ENCODE results near the gene SEMA3F.

The SEMA3F gene

GRCh38 chr3:50207359-50208042, 52.4 kb downstream of the SEMA3F start:
- Histone ChIP-seq H3K4me3 (ENCODE audit: low read length) (no peak overlapping the region), H3K27ac (ENCODE audit: low read depth, low read length) (no peak overlapping the region), H3F3A (ENCODE audit: control insufficient read depth, insufficient read depth) (no peaks in the 10 kb centered on the region), H3K4me1 (ENCODE audit: control insufficient read depth, low read length) (0 out of 2 replicates have a peak, but pooled peaks cover 3% of the 10 kb centered on the region), H3K79me2 (ENCODE audit: control insufficient read depth, low read length) (no peaks in the 10 kb centered on the region), H3K4me2 (ENCODE audit: low read length) (no peak overlapping the region), H3K27me3 (ENCODE audit: control insufficient read depth, low read length) (peaks cover 55% of the 10 kb centered on the region), H3K9me3 (ENCODE audit: control insufficient read depth, insufficient read depth, low read length) (no peaks in the 10 kb centered on the region), H4K20me1 (ENCODE audit: control insufficient read depth, insufficient read depth, low read depth, low read length) (0 out of 2 replicates have a peak, but pooled peaks cover 3% of the 10 kb centered on the region), H3K9me2 (replicated peaks; ENCODE audit: control insufficient read depth, low read length) (no peaks in the 10 kb centered on the region), H3K36me3 (ENCODE audit: control insufficient read depth, low read length) (no peaks in the 10 kb centered on the region)
- TF ChIP-seq CTCF (IDR thresholded peaks at IDR 0.05; ENCODE audit: low read depth, low read length, poor library complexity, severe bottlenecking) = no peak
- TF ChIP-seq EZH2phosphoT487 (IDR thresholded peaks at IDR 0.05; ENCODE audit: borderline replicate concordance, low read length) = no peak

- H3F3A ChIP-seq (ENCODE audit: control insufficient read depth, insufficient read depth) = no peaks in the 10 kb centered on the region
- H4K20me1 ChIP-seq (ENCODE audit: control insufficient read depth, insufficient read depth, low read depth, low read length) = 0 out of 2 replicates have a peak, but pooled peaks cover 3% of the 10 kb centered on the region
- 0 out of 2 replicates have a peak, but pooled peaks cover 3% of the 10 kb centered on the region for H3K4me1 ChIP-seq (ENCODE audit: control insufficient read depth, low read length)
- TF ChIP-seq EZH2phosphoT487 (IDR thresholded peaks at IDR 0.05; ENCODE audit: borderline replicate concordance, low read length) = no peak
- TF ChIP-seq CTCF (IDR thresholded peaks at IDR 0.05; ENCODE audit: low read depth, low read length, poor library complexity, severe bottlenecking) = no peak
- peaks cover 42% of the 10 kb centered on the region for H3K27me3 ChIP-seq (ENCODE audit: control insufficient read depth, low read length)
- H3K4me3 ChIP-seq (ENCODE audit: low read length) = no peak overlapping the region
- no peaks in the 10 kb centered on the region for H3K79me2 ChIP-seq (ENCODE audit: control insufficient read depth, low read length)
- H3K36me3 ChIP-seq (ENCODE audit: control insufficient read depth, low read length) = no peaks in the 10 kb centered on the region
- H3K4me2 ChIP-seq (ENCODE audit: low read length) = no peak overlapping the region
- H3K9me3 ChIP-seq (ENCODE audit: control insufficient read depth, insufficient read depth, low read length) = no peaks in the 10 kb centered on the region
- H3K9me2 ChIP-seq (replicated peaks; ENCODE audit: control insufficient read depth, low read length) = no peaks in the 10 kb centered on the region
- H3K27ac ChIP-seq (ENCODE audit: low read depth, low read length) = no peak overlapping the region
These were observed 53.7 kb downstream of the SEMA3F start for GRCh38 chr3:50208677-50209344.

GRCh38 chr3:50210176-50210509, 55.0 kb downstream of the SEMA3F start:
- Histone ChIP-seq H3K36me3 (ENCODE audit: control insufficient read depth, low read length) (no peaks in the 10 kb centered on the region), H3K4me1 (ENCODE audit: control insufficient read depth, low read length) (0 out of 2 replicates have a peak, but pooled peaks cover 3% of the 10 kb centered on the region), H4K20me1 (ENCODE audit: control insufficient read depth, insufficient read depth, low read depth, low read length) (0 out of 2 replicates have a peak, but pooled peaks cover 3% of the 10 kb centered on the region), H3K79me2 (ENCODE audit: control insufficient read depth, low read length) (no peaks in the 10 kb centered on the region), H3K4me3 (ENCODE audit: low read length) (no peak overlapping the region), H3K9me2 (replicated peaks; ENCODE audit: control insufficient read depth, low read length) (no peaks in the 10 kb centered on the region), H3K4me2 (ENCODE audit: low read length) (no peak overlapping the region), H3K9me3 (ENCODE audit: control insufficient read depth, insufficient read depth, low read length) (no peaks in the 10 kb centered on the region), H3K27me3 (ENCODE audit: control insufficient read depth, low read length) (peaks cover 30% of the 10 kb centered on the region), H3F3A (ENCODE audit: control insufficient read depth, insufficient read depth) (no peaks in the 10 kb centered on the region), H3K27ac (ENCODE audit: low read depth, low read length) (no peak overlapping the region)
- TF ChIP-seq CTCF (IDR thresholded peaks at IDR 0.05; ENCODE audit: low read depth, low read length, poor library complexity, severe bottlenecking) (no peak), EZH2phosphoT487 (IDR thresholded peaks at IDR 0.05; ENCODE audit: borderline replicate concordance, low read length) (no peak)
